Heart left ventricle (tissue), 16 donors: ENCODE measurements around the gene EOGT. TPM values are rescaled to one million over a fixed set of nuclear protein-coding genes. Genes with fewer than 3 reads are reported as not detected.

Experiments
- ATAC-seq, 4 donors: fragments of 200-7000 bp; cut with Tn5 transposase; one replicate each; pipeline ENCODE4 v1.9.1; 2020 to 2022; ENCODE audit warnings: moderate library complexity in 4 of 4, mild to moderate bottlenecking in 3 of 4, moderate number of reproducible peaks in 1 of 4
- DNase-seq, 5 donors: peaks; one replicate each; pipeline ENCODE4 v3.0.0-alpha.2; 2020
- H3K27ac ChIP-seq, 12 donors: fragments of 200-600 bp; sonication (generic) in 4 of 12; one replicate each; pipeline versions ENCODE4 v1.5.0 to v1.8.0; 2016 to 2022; ENCODE audit warnings: mild to moderate bottlenecking in 2 of 12
- H3K27me3 ChIP-seq, 9 donors: fragments of 200-600 bp; sonication (generic) in 2 of 9; one replicate each; pipeline versions ENCODE4 v1.5.1 to v1.8.0; 2016 to 2022; ENCODE audit warnings: mild to moderate bottlenecking in 3 of 9
- H3K36me3 ChIP-seq, 9 donors: fragments of 200-600 bp; sonication (generic) in 2 of 9; one replicate each; pipeline versions ENCODE4 v1.5.0 to v1.8.0; 2018 to 2022; ENCODE audit warnings: mild to moderate bottlenecking in 2 of 9
- H3K4me1 ChIP-seq, 12 donors: fragments of 200-600 bp; sonication (generic) in 4 of 12; one replicate each; pipeline versions ENCODE4 v1.5.0 to v1.8.0; 2016 to 2022; ENCODE audit warnings: mild to moderate bottlenecking in 3 of 12
- H3K4me3 ChIP-seq, 12 donors: fragments of 200-600 bp; sonication (generic) in 4 of 12; one replicate each; pipeline versions ENCODE4 v1.5.0 to v1.8.0; 2017 to 2022; ENCODE audit warnings: mild to moderate bottlenecking in 9 of 12, moderate library complexity in 4 of 12
- H3K9me3 ChIP-seq, 12 donors: fragments of 200-600 bp; sonication (generic) in 4 of 12; one replicate each; pipeline versions ENCODE4 v1.5.0 to v1.8.0; 2016 to 2022; ENCODE audit warnings: mild to moderate bottlenecking in 1 of 12
- POLR2A ChIP-seq, 2 donors: fragments of 450-650 bp; IDR thresholded peaks; one replicate each; pipeline ENCODE4 v1.6.1; 2017; ENCODE audit warnings: antibody characterized with exemption in 2 of 2, mild to moderate bottlenecking in 2 of 2, moderate library complexity in 2 of 2
- WGBS, 4 donors: extraction: QIAGEN DNeasy Blood & Tissue Kit in 2 of 4; methylation state at CpG; one replicate each; pipeline versions ENCODE4 v1.1.5 to v1.1.7; 2013 to 2018; 5-methylcytosine and 5-hydroxymethylcytosine counted together
- intact Hi-C, 10 donors: fragments of 100-400 bp; cut with DNase I; formaldehyde crosslinking; loops; one replicate each; pipeline versions ENCODE4 v1.11.1 to v1.14.2; 2022
- polyA plus RNA-seq, 2 donors: library from polyadenylated mRNA; stranded (reverse); fragments of 200-250 nt; gene quantifications; one replicate each; pipeline ENCODE4 v1.2.3, GENCODE V29; 2013
- total RNA-seq, 9 donors: library from RNA; depleted of rRNA in 2 of 9; stranded (reverse); fragments of >200 nt in 2 of 9; fragmentation: NEBNext Ultra II Directional in 3 of 9; extraction: Animal tissue kit (Norgen Biotek cat#: 25700) in 3 of 9; gene quantifications; one replicate each; pipeline versions ENCODE4 v1.1.0 to v1.2.4, GENCODE V29; 2016 to 2023
- TF ChIP-seq, protein P1 (sequence below), 12 donors: fragments of 200-600 bp; sonication (generic) in 4 of 12; IDR thresholded peaks; one replicate each; pipeline versions ENCODE4 v1.5.0 to v1.8.0; 2018 to 2022; ENCODE audit warnings: antibody characterized with exemption in 12 of 12, mild to moderate bottlenecking in 5 of 12
- donor health status: ischemic (EF 13 %, LVEDD 7.1; RV severe dilation, severe dysfunction).
- donor health status: healthy with polysubstance abuse.
- donor health status: DM: no; HTN: yes; CAD: no.
- donor health status: DM: no; HTN: no; CAD: no.
- donor health status: ischemic (EF 25% LVEDD 6.9; RV normal size, moderate dysfunction).
- donor health status: ischemic (EF 25% LVEDD 5.7; RV mildly dilated, moderate dysfunction).
- donor health status: healthy.
- donor health status: DM: yes; HTN: yes; CAD: no.
- donor health status: ischemic (EF 35%, LVEDD 5.7; RV mildly dilated, moderate dysfunction).
- donor health status: nonischemic (EF 11% LVEDD 7.7; RV severe dilation, severe dysfunction).
- donor health status: DM: yes; HTN: yes; CAD: no.
- donor health status: PGD.
- donor health status: ischemic (EF 29% LVEDD 5.4; RV normal size, mild dysfunction).
- donor health status: nonischemic (EF 23%, LVEDD 6.1; RV moderate dilation, normal function).

The EOGT gene
- total and polyA plus RNA-seq, 11 donors: 13.4 to 53.1 (median 33.9) TPM

- H3K4me3 ChIP-seq: no peak overlapping the region
- H3K36me3 ChIP-seq: peaks cover 0 to 32% (median 14%) of the 10 kb centered on the region in 9 donors
- ATAC-seq (peak; percentile 47 to 82 (median 68)), DNase-seq (peak in 4 of 5 donors; percentile 17 to 54 (median 32))
- no peaks in the 10 kb centered on the region for H3K9me3 ChIP-seq
- TF ChIP-seq, protein P1, sequence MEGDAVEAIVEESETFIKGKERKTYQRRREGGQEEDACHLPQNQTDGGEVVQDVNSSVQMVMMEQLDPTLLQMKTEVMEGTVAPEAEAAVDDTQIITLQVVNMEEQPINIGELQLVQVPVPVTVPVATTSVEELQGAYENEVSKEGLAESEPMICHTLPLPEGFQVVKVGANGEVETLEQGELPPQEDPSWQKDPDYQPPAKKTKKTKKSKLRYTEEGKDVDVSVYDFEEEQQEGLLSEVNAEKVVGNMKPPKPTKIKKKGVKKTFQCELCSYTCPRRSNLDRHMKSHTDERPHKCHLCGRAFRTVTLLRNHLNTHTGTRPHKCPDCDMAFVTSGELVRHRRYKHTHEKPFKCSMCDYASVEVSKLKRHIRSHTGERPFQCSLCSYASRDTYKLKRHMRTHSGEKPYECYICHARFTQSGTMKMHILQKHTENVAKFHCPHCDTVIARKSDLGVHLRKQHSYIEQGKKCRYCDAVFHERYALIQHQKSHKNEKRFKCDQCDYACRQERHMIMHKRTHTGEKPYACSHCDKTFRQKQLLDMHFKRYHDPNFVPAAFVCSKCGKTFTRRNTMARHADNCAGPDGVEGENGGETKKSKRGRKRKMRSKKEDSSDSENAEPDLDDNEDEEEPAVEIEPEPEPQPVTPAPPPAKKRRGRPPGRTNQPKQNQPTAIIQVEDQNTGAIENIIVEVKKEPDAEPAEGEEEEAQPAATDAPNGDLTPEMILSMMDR (IDR thresholded peaks at IDR 0.05): peak; percentile 34 to 69 (median 54)
- TF ChIP-seq POLR2A (IDR thresholded peaks at IDR 0.05): no peak
- H3K27ac ChIP-seq: no peak overlapping the region
- H3K4me1 ChIP-seq: no peaks in the 10 kb centered on the region
- intact Hi-C loops: loop anchor here in 1 of 10 donors (5.0 to 10.0 kb wide), 2 partner anchors 80 to 1858 kb away; no protein-coding TSS in a partner anchor
- H3K27me3 ChIP-seq: peaks cover 0 to 9% (median 0%) of the 10 kb centered on the region in 9 donors
- 37 to 43% (median 40%) methylated on average over 11 of the region's 11 CpGs for WGBS, 4 donors
Measured at GRCh38 chr3:68972358-68972979, 41.0 kb downstream of the EOGT start.

DNA sequence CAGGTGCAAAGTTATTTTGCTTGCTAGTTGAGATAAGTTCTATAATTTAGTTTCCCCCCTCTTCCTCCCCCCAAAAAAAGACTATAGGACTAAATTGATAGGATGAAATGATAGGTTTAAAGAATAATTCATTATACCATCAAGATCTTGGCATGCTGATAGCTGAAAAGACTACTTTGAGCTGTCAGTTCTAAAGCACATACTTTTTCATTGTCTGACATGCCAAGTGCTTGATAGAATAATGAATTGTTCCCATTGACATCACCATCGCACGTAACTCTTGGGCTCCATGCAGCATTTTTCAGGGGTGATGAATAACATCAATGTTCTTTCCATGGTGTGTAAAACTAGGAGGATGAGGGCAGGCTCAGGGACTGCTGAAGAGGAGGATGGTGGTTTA lies 48.8 kb downstream of the EOGT start:
- WGBS, 4 donors: 81 to 89% (median 84%) methylated on average over 2 of the region's 2 CpGs
- Histone ChIP-seq H3K27ac (no peak overlapping the region), H3K9me3 (no peaks in the 10 kb centered on the region), H3K27me3 (peaks cover 0 to 30% (median 0%) of the 10 kb centered on the region in 9 donors), H3K4me3 (no peak overlapping the region), H3K36me3 (no peaks in the 10 kb centered on the region), H3K4me1 (no peaks in the 10 kb centered on the region)
- no peak for ATAC-seq
- DNase-seq: no peak
- TF ChIP-seq POLR2A (IDR thresholded peaks at IDR 0.05): no peak
- TF ChIP-seq, protein P1 (IDR thresholded peaks at IDR 0.05): no peak
- intact Hi-C loops: no loop called here

DNA sequence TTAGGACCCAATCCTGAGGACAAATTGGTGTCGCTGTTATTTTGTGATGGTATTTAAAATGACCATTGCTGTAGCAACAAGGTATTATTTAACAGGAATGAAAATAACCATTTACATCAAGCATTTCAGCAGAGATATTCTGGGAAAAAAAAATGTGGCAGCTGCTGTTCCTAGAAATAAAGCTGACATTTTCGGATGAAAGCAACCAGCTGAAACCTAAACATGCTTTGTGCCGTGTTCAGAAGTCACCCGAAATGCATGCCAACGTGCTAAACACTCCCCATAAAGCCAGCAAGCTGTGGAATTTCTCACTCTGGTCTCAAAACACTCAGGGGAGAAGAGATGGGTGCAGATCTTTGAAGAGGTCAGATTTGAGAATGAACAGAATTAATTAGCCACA lies 49.6 kb downstream of the EOGT start:
- ATAC-seq (no peak), DNase-seq (no peak)
- Histone ChIP-seq H3K27ac (no peak overlapping the region), H3K4me3 (no peak overlapping the region), H3K36me3 (no peaks in the 10 kb centered on the region), H3K9me3 (no peaks in the 10 kb centered on the region), H3K27me3 (peaks cover 0 to 38% (median 0%) of the 10 kb centered on the region in 9 donors), H3K4me1 (no peaks in the 10 kb centered on the region)
- 55 to 61% (median 58%) methylated on average over 5 of the region's 5 CpGs for WGBS, 4 donors
- intact Hi-C loops: no loop called here
- no peak for TF ChIP-seq POLR2A (IDR thresholded peaks at IDR 0.05)
- TF ChIP-seq, protein P1 (IDR thresholded peaks at IDR 0.05): no peak

DNA sequence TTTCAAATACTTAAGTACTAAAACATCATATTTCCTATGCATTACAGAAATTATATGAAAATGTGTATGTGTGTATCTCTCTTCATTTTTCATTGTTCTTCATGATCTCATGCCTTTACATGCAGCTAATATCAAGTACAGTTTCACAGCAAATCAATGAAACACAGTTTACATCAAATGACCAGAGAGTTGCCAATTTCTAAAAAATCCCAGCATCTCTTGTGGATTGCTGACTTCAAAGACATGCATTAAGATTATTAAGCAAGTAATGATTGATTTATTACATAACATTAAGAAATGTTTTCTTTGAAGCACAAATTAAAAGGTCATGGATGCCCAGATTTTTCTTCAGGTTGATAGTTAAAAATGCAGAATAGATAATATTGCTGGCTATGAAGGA lies 50.1 kb downstream of the EOGT start:
- ATAC-seq (no peak), DNase-seq (no peak)
- H3K9me3 ChIP-seq: no peaks in the 10 kb centered on the region
- TF ChIP-seq, protein P1 (IDR thresholded peaks at IDR 0.05): no peak
- no peak for TF ChIP-seq POLR2A (IDR thresholded peaks at IDR 0.05)
- intact Hi-C loops: no loop called here
- peaks cover 0 to 38% (median 1%) of the 10 kb centered on the region in 9 donors for H3K27me3 ChIP-seq
- no peaks in the 10 kb centered on the region for H3K4me1 ChIP-seq
- H3K36me3 ChIP-seq: no peaks in the 10 kb centered on the region
- no peak overlapping the region for H3K27ac ChIP-seq
- H3K4me3 ChIP-seq: no peak overlapping the region
